Epithelial cell of proximal tubule (primary cell): ENCODE data around the gene NUP160. TPM values are rescaled to one million over a fixed set of nuclear protein-coding genes. Genes with fewer than 3 reads are reported as not detected.
"Not testable (repeated sequence)": the region's sequence is repeated elsewhere in the genome, so short reads cannot be mapped to it uniquely, and the experiment has no call there.

ENCODE experiments used
- DNase-seq: peaks from one replicate; pipeline ENCODE4 v3.0.0-alpha.2; 2011; ENCODE audit warnings: low read depth
- H3K4me3 ChIP-seq: 2 replicates; pipeline ENCODE4 v1.5.1; 2011; ENCODE audit warnings: low read depth, mild to moderate bottlenecking, low read length
- CTCF ChIP-seq: conservative IDR thresholded peaks from 2 replicates; pipeline ENCODE4 v1.5.1; 2012; ENCODE audit warnings: low read depth, mild to moderate bottlenecking, low read length
- total RNA-seq: library from RNA; depleted of rRNA; stranded (reverse); fragments of >200 nt; gene quantifications from 2 replicates; pipeline ENCODE4 v1.2.3, GENCODE V29; 2015

NUP160 gene
- total RNA-seq, 1 donor from 2014 or later: 12.3 TPM

- DNase-seq: no peak
- no peak for TF ChIP-seq CTCF
- no peak overlapping the region for H3K4me3 ChIP-seq
Observed at GRCh38 chr11:47786373-47786772, 61.8 kb downstream of the NUP160 start.

DNA sequence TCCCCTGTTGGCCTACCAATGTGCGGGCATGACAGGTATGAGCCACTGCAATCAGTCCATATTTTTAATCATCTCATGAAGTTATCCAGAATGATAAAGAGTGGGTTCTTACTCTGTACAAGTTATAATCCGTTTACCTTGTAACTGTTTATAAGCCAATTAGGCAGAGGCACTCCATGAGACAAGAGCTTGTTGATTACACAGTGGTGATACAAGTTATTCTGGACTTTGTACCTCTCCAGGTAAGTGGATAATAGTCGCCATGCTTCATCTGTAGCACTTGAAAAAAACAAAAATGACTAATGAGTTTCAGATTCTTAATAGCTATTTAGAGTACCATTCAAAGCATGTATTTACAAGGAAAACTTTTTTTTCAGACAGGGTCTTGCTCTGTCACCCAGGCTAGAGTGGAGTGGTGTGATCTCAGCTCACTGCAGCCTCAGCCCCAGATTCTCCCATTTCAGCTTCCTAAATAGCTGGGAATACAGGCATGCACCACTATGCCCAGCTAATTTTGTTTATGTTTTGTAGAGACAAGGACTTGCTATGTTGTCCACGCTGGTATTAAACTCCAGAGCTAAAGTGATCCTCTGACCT is 63.3 kb downstream of the NUP160 start:
- H3K4me3 ChIP-seq: no peak overlapping the region
- no peak for DNase-seq
- TF ChIP-seq CTCF: no peak

DNA sequence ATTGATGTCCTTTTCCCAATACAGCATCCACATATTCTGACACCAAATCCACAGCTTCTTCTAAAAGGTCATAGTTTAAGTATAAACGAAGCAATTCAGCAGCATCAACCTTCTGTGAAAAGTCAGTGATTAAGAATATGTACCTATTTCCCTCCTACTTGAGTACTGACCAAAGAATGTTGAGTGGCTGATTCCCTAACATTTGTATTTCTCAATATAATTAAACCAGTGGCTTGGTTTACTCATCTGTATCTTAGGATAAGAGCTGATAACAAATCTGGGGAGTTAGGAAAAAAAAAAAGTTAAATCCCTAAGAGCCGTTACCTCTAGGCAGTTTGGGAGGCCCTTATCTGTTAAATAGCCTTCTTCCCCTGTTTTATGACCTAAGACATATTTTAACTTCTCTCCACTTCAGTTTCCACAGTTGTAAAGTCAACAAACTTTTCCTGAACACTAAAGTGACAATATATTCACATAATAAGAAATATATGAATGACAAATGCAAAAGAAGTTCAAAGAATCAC is 65.0 kb downstream of the NUP160 start:
- H3K4me3 ChIP-seq: no peak overlapping the region
- TF ChIP-seq CTCF: no peak
- no peak for DNase-seq

GRCh38 chr11:47778878-47779483 is 69.2 kb downstream of the NUP160 start:
- no peak for DNase-seq
- TF ChIP-seq CTCF: no peak
- H3K4me3 ChIP-seq: no peak overlapping the region

DNA sequence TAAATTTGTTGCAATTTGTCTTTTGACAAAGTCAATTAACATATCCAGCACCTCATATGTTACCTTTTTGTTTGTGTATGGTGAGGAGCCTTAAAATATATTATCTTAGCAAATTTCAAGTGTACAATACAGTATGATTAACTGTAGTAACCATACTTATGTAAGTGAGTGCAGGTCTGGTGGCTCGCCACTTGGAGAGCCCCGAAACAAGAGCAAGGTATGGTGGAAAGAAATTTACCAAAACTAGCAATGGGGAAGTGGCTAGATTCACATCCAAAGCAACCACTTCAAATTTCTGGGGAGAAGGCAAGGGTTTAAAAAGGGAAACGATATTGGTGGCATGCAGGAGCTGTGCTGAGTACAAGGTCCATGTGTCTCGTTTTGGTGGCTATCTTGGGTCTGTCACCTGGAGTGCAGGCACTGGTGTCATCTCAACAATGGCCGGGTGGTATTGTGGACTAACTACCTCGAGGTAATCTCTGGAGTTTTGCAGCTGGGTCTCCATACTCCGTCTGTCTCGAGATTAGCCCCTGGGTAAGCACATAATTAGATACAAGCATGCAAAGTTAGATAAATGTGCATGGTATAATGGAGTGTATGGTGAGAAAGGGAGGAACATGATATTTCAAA is 72.8 kb downstream of the NUP160 start:
- H3K4me3 ChIP-seq: no peak overlapping the region
- TF ChIP-seq CTCF: no peak
- no peak for DNase-seq

- TF ChIP-seq CTCF: no peak
- DNase-seq: no peak
- no peak overlapping the region for H3K4me3 ChIP-seq
Observed at GRCh38 chr11:47773882-47774281, 74.3 kb downstream of the NUP160 start.

DNA sequence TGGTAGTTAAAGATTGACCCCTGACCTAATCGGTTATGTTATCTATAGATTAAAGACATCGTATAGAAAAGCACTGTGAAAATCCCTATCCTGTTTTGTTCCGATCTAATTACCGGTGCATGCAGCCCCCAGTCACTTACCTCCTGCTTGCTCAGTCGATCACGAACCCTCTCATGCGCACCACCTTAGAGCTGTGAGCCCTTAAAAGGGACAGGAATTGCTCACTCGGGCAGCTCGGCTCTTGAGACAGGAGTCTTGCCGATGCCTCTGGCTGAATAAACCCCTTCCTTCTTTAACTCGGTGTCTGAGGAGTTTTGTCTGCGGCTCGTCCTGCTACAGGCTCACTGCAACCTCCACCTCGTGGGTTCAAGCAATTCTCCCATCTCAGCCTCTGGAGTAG is 78.6 kb downstream of the NUP160 start:
- DNase-seq, H3K4me3 ChIP-seq: not testable (repeated sequence)
